Measurements from ENCODE around the gene PPP1R12B.
A peak's percentile ranks its signal among the peaks of the same experiment; 100 is the strongest.
"Not testable (repeated sequence)": the region's sequence is repeated elsewhere in the genome, so short reads cannot be mapped to it uniquely, and the experiment has no call there.

The PPP1R12B gene

DNA sequence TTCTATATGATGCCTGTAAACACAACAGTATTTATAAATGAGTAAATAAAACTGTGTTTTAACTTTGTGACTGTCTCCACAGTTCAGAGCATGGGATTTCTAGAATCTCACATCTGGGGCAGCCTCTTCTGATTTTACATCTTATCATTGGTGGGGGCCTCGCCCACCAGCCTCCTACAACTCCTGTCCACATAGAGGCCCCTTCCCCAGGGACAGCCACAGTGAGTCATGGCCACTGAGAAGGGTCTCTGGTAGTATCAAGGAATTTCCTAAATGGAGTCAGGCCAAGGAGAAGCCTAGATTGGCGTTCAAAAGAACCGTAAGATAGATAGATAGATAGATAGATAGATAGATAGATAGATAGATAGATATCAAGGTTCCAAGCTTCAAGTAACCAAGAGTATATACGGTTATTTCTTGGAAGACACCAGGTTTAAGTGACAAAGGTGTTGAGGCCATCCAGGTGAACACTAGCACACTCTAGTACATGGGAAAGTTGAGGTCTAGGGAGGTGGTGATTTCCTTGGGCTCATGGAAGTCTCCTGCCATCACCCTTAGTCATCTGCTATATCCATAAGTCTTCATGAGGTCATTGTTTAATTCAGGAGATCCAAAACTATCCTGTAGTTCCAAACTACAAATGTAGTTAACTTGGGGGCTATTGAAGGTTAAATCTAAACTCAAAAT is 240.1 kb downstream of the PPP1R12B start:
- no peak for DNase-seq

DNA sequence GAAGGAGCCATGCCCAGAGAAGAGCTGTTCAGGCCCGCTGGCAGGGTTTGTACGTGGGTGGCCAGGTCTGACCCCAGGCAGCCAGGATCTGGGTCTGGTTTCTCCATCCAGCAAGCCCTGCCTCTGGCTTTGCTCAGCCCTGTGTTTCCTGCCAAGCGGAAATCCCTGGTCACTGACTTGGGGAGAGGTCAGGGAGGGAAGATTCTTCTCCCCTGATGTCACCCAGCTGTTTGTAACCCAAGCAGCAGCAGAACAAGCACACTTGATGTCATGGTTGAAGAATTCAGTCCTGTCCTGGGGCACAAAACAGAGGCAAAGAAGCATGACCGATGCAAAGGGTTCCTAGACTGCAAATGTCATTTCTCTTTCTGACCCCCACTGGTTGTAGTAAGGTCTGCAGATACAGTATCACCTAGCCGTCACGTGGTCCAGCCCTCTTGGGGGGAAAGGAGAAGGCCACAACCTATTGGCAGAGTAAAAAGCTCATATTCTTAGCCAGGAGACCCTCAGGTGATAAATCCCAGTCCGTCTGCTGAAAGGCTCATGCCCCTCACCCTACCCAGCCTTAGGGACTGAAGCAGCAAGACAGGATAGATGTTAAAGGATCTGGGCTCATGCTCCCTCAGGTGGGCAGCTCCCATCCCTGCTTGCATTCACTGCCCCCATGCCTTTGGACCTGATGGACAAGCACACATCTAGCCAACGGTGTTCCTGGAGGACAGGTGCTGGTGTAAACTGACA is 240.9 kb downstream of the PPP1R12B start:
- no peak for DNase-seq

DNA sequence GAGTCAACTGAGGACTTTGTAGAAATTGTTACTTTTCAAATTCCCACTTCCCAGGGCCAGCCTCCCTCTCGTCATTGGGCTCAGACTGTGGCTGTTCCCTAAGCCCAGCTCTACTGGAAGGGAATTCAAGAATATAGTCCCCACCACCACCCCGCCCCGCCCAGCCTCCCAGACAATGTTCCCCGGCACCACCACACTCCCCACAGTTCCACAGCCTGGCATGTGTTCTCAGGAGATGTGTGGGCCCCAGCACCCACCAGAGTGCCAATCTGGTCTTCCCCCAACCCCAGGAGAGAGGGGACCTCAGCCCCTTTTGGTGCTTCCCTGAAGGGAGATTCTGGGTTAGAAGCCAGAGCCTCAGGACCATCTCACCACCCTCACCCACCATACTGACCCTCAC is 241.6 kb downstream of the PPP1R12B start:
- DNase-seq: no peak

DNA sequence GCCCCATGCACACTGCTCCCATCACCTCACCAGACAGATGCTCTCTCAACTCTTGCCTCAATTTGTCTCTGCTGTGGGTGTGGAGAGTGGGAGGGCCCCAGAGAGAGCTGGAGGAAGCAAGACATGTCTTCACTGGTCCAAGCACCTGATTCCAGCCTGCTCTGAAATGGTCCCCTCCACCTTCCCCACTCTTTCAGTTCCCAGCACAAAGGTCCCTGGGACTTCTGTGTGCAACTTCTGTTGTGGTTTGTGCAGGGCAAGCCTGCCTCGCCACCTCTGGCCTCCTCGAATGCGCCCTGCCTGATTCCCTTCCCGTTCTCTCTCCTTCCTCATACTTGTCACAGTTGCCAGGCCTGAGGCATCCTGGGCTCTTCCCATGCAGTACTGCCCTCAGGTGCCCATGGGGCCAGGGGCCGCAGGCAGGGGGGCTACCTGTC is 242.5 kb downstream of the PPP1R12B start:
- no peak for DNase-seq

DNA sequence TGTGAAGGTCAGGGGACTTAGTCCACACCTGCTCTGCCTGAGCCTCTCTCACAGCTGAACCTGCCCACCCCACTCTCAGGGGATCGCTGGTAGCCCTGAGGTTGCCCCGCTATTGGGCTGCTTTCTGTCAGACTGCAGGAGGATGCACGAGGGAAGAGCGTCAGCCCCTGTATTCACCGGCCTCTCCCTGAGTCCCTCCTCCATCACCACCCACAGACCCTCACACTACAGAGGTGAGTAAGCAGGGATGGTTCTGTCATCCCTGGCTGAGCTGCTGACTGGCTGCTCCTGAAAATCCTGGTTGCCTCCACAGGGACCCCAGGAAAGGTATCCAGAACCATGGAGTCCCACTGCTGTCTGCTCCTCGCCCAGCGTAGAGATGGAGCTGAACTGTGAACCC is 243.0 kb downstream of the PPP1R12B start:
- DNase-seq: no peak

DNA sequence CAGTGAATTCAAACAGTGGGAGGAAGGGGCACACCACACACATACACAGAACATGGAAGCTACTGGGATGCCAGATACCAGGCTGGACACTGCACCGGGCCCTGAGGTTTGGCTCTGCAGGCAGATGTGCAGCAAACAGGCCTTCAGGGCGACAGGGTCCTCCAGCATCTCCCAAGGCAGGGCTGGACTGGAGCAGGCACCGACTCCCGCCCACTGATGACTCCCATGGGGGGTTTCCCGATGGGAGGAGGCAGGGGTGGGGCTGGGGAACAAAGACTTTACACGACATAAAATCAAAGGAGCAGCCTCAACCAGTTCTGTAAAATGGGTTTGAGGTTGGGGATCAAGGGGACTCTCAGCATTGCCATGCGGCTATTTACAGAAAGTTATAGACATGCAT is 243.6 kb downstream of the PPP1R12B start:
- DNase-seq: no peak

DNA sequence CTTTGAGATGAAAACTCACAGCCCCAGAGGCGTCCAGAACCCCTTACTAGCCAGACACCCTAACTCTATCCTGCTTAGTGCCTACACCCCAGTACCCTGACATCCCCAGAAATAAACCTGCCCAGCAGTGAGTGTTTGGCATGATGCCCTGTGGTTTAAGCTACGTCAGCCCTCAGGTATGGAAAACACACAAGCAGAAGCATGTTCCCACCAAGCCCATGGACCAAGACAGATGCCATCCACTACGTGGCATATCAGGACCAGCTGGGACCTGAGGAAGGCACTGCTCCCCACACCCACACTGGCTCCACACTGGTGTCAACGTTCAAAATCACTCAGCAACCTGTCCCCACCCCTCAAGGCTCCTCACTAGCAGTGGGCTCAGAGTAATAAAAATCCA is 245.3 kb downstream of the PPP1R12B start:
- no peak for DNase-seq

DNA sequence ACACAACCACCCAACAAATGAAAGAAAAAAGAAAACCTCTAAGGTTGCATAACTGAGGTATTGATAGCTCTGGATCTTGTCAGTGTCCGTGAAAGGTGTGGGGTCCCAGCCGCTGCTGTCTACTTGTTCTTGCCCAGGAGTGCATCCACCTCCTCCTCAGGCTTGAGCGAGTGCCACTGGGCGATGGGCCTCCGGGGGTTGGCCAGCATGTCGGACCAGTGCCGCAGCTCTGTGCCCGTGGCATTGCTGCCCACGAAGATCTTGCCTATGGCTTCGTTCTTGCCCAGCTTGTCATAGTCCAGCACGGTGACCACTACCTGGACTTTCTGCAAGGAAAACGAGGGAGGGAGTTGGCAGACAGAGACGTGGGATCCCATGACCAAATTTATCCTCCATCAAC is 248.1 kb downstream of the PPP1R12B start:
- DNase-seq: no peak

DNA sequence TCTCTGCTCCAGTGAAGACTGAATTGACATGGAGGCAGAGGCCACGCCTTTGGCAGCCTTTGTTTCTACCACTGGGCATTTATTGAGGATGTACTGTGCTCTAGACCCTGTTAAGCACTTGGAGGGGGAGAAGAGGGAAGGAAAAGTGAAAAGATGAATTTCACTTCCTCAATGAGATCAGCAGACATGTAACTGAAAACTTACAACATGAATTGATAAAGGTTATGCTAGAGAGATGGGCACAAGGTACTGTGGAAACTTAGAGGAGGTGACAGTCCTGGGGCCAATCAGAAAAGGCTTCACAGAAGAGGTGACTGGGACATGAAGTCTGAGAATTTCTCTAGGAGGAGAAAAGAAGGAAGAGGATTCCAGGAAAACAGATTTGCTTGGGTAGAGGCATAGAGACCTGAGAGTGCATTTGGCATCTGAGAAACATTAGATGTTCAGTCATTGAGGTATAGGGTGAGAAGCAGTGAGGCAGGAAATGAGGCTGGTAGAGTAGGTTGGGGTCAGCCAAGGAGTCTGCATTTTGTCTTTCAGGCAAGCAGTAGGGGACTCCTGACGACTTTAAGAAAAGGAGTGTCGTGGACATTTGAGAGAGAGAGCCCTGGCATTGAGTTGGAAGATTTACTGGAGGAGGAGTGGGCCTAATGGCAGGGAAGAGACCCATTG is 248.7 kb downstream of the PPP1R12B start:
- DNase-seq: no peak

DNA sequence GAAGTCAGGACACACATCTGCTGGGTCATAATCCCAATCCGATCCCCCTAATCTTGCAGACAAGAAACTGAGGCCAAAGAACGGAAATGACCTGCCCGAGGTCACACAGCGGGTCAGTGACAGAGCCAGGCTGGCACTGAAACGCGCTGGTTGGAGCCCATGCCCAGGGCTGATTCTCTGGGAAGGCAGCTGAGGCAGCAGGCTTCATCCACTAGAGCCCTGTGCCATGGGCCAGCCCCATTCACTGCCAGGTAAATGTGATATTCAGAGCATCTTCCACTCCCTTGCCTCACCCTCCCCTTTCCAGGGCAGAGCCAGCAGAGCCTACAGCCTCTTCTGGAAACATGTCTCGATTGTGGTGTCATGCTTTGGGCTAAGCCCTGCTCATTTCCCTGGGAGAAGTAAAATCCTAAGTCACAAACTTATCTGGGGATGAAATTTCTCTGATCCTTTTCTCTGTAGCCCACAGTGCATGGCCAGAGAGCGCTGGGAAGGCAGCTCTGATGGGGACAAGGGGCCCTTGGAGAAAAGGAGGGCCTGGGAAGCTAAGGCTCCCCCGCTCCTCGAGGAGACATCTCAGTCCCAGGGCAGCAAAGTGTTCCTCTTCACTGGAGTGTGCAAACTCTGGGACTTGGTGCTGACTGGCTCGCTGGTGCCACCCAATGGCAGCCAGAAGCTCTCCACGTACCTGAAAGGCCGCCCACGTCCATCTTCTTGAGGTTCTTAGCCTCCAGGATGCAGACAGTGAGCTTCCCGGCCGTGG is 251.4 kb downstream of the PPP1R12B start:
- peak; percentile 41 to 67 for DNase-seq

DNA sequence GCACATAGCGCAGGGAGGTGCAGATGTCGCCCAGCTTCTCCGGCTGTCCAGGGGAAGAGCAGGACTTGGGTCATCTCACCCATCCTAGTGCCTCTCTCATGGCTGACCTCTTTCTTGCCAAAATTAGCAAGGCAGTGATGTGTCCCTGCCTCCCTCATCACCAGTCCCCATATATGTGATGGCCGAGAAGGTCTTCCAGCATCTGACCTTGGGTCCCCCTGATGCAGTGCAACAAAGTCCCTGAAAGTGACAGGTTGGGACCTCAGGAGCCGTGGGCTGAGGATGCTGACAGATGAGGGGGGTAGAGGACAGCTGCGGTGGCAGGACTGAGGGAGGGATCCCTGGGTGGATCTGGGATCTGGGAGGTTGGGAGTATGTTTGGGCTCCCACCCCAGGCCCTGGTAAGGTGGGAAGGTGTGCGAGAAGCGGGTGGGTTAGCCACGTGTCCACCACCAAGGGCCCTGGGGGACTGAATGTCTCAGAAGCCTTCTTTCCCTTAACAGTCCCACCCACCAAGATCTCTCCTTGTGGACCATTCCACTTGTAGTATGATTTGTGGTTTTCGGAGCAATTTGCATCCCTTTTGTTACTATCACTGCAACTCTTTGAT is 252.0 kb downstream of the PPP1R12B start:
- DNase-seq: no peak

DNA sequence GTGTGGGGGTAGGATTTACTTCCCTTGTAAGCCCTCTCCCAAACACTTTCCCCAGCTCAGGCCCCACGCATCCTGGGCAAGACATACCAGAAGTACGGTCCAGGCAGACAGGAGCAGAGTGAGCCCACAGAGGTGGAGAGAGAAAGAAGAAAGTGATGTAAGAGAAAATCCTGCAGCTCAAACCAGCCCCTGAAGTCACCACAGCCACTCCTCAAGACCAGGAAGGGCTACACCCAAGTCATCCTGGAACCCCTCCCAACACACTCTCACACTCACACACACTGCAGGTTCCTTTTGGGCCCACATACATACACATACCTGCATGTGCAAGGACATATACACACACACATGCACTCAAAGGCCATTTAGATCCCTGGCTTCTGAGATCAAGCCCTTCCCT is 254.9 kb downstream of the PPP1R12B start:
- DNase-seq: no peak

DNA sequence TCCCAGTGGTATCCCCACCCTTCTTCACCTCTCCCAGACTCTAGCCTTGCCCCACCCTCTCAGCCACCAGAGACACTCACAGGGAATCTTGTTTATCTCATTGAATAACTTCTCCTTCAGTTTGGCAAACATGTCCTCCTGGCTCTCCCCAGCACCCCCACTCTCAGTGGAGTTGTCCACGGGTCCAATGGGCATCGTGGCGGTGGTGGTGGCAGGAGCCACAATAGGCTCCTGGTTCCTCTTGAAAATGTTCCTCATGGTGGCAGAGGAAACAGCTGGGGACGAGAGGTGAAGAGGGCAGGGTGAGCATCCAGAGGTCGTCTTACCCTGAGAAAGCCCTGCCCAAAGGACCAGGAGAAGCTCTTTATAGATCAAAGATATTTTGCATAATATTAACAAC is 257.0 kb downstream of the PPP1R12B start:
- DNase-seq: no peak

DNA sequence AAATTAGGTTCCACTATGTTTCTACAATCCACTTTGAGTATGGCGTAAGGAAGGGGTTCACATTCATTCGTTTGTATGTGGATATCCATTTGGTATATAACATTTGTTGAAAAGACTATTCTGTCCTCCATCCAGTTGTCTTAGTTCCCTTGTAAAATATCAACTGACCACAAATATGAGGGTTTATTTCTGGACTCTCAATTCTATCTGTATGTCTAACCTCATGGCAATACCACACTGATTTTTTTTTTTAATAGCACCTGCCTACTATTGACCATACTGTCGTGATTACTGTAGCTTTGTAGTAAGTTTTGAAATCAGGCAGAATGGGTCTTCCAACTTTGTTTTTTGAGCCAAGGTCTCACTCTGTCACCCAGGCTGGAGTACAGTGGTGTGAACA is 263.5 kb downstream of the PPP1R12B start:
- DNase-seq: not testable (repeated sequence)

DNA sequence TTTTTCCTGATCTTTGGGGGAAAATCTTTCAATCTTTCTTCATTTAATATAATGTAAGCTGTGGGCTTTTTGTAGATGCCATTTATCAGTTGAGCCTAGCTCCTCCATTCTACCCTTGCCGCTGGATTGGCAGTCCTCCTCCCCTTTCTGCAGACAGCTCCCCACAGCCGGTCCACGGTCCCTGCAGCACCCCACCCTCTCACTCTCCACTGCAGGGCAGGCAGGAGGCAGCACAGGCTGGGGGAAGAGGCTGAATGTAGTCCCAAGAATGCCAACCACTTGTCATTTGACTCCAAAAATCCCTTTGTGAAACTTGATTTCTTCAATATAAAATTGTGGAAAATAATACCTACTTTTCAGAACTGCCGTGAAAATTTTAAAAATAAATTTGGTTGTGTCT is 265.1 kb downstream of the PPP1R12B start:
- no peak for DNase-seq

DNA sequence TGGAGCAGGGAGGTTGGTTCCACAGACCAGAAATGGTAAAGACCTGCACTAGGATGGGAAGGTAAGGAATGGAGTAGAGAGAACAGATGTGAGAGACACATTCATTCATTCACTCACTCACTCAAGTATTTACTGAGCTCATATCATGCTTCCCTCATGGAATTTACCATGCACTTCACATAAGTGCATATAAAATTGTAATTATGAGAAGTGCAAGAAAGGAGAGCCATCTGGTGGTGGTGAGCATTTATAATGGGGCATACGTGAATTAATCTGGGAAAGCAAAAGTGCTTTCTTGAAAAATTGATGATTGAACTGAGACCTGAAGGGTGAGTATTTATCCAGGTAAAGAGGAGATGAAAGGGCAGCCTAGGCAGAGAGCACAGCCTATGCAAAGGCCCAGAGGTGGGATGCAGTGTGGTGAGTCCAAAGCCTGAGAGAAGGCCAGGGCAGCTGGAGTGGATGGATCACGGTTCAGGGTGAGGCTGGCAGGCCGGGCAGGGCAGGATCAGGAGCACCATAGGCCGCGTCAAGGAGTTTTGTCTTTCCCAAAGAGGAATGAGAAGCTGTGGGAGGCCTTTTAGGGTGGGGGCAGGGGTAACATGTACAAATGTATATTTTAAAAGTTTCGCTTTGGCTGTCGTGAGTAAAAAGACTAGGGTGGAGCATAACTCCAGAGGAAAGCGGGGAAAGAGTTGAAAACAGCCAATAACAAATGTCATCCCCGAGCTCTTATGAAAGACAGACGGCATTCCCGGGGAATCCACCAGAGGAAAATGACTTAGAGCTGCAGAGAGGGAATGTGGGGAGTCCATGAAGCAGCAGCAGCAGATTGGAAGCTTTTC is 266.1 kb downstream of the PPP1R12B start:
- DNase-seq: peak; percentile 36 to 74

DNA sequence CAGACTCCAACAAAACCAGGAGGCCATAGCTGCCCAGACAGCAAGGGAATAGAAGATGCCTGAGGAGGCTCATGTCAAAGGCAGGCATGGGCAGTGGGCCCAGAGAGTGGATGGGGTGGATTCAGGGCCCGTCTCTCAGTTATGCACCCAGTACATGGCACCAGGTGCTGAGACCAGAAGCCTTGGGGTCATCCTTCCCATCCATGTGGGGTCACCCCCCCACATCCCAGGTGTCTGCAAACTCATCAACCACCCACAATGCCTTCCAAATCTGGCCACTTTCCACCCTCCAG is 266.7 kb downstream of the PPP1R12B start:
- not testable (repeated sequence) for DNase-seq

DNA sequence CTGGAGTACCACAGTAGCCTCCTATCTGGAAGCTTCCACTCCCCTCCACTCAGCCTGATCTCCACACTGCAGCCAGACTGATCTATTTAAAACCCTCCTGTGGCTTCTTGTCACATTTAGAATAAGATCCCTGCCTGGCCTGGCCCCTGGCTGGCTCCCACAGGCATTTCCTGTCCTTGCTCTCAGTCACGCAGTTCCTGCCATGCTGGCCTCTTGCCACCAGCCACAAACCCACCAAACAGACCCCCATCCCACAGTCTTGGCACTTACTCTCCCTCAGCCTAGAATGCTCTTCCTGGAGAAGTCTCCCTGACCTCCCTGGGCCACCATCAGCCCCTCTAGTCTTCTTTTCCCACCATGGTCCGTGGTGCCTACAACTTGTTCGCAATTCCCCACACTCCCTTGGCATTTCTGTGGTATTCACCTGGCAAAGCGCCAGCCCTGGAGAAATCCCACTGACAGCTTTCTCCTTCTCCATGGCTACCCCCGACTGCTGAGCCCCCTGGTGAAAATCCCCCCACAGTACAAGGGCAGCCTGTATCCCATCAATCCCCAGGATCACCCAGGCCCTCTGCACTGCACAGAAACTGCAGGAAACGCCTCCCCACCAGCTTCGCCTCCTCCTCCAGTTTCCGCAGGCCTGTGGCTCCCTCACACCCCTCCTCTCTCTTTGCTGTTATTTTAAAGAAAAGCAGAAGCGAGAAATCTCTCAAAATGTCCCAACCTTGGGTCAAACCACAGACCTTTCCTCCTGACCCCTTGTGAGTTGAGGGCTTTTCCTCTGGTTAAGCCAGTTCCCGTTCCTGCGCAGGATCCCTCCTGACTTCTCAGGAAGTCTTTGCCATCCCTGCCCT is 267.2 kb downstream of the PPP1R12B start:
- DNase-seq: no peak

DNA sequence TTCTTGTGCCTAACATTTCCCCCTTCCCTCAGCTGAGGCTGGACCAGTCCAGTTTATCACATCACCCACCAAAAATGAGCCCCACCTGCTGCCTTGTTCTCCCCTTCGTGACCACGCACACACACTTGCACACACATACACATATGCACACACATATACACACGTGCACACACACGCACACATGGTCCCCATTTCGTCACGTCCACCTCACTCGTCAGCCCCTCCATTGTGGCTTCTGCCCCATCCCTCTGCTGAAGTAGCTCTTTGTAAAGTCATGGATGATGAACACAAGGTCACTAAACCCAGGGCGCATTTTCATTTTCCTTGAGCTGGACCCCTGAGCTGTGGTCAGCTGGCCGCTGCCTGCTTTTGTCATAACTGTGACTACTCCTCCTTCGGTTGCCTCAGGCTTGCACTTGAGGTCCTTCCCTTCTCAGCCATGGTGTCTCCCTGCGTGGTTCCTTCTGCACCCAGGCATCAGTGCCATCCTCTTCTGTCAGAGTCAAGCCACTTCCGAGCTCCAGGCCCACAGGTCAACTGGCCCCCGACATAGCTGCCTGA is 267.9 kb downstream of the PPP1R12B start:
- no peak for DNase-seq

DNA sequence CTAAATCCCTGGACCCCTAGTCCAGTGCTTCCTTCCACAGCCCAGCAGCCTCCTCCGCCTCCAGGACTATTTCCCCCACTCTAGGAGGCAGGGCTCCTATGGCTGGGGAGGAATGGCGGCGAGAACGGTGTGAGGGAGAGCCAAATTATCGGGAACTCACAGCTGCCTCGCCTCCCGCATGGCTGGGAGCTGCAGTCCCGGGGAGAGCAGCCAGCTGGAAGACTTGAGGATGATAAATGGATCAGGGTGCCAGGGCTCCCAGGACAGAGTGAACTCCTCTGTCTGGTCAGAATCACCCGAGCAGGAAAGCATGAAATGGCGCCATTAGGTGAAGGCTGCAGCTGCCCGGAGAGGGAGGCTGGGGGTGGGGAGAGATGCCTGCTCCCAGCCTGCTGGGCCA is 270.5 kb downstream of the PPP1R12B start:
- DNase-seq: not testable (repeated sequence)

DNA sequence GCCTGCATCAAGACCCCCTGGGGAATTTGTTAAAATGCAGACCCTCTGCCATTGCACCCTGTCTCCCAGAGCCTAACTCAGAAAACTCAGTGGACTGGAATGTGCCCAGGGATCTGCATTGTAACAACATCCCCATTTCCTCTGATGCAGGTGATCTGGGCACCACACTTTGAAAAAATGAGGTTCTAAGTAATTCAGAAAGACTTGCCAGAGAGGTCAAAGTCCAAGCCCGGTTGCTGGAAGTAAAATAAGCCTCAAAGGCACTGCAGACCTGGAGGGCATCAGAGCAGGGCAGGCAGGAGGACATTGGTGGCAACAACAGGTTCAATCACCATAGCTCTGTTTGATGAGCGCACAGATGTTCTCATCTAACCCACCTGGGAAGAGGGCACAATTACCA is 271.0 kb downstream of the PPP1R12B start:
- no peak for DNase-seq

Data from NCI-H524 (cell line).